Measurements from ENCODE around the gene COLEC12.

DNA sequence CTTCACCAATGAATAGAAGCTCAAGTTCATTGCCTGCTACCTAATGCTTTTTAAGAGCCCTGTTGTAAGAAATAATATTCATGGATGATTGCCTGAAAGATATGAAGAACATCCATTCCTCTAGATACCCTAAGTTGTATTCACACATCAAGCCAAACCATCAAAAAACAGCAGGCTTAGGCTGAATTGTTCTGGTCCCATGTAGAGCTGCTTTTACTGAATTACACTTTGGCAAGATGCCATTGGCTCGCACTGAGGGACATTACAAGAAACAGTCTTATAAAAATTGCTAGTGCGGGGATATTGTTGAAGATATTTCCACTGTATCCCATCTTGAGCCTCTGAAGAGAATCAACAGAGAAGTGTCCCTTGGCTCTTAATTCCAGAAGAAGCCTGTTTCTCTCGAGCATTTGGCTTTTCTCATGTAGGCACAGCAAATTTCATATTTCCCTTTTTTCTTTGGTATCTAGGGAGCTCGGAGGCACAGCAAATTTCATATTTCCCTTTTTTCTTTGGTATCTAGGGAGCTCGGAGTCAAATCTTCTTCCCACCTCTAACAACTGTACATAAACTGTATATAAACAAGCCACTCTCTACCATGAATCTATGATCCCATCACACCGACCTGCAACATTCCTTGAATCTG lies 107.5 kb downstream of the COLEC12 start:
- no peak for TF ChIP-seq POLR2A (IDR thresholded peaks at IDR 0.05)
- TF ChIP-seq, protein P1, sequence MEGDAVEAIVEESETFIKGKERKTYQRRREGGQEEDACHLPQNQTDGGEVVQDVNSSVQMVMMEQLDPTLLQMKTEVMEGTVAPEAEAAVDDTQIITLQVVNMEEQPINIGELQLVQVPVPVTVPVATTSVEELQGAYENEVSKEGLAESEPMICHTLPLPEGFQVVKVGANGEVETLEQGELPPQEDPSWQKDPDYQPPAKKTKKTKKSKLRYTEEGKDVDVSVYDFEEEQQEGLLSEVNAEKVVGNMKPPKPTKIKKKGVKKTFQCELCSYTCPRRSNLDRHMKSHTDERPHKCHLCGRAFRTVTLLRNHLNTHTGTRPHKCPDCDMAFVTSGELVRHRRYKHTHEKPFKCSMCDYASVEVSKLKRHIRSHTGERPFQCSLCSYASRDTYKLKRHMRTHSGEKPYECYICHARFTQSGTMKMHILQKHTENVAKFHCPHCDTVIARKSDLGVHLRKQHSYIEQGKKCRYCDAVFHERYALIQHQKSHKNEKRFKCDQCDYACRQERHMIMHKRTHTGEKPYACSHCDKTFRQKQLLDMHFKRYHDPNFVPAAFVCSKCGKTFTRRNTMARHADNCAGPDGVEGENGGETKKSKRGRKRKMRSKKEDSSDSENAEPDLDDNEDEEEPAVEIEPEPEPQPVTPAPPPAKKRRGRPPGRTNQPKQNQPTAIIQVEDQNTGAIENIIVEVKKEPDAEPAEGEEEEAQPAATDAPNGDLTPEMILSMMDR (IDR thresholded peaks at IDR 0.05) = no peak
